Ecto neural progenitor cell (in vitro differentiated cells): ENCODE measurements around the gene TBCD.
"Not testable (repeated sequence)": the region's sequence is repeated elsewhere in the genome, so short reads cannot be mapped to it uniquely, and the experiment has no call there.

Experiments
- DNase-seq: peaks from one replicate; pipeline ENCODE4 v3.0.0-alpha.2; 2018; ENCODE audit warnings: low spot score

The TBCD gene

GRCh38 chr17:82767041-82767754 lies 15.3 kb downstream of the TBCD start:
- peak; percentile 79 for DNase-seq

- no peak for DNase-seq
Observed at GRCh38 chr17:82769041-82769440, 17.2 kb downstream of the TBCD start.

GRCh38 chr17:82772026-82772425 lies 20.2 kb downstream of the TBCD start:
- DNase-seq = no peak

GRCh38 chr17:82774456-82774855 lies 22.6 kb downstream of the TBCD start:
- DNase-seq = not testable (repeated sequence)

- DNase-seq = peak; percentile 86
Observed at GRCh38 chr17:82775001-82775823, 23.3 kb downstream of the TBCD start.

- no peak for DNase-seq
Observed at GRCh38 chr17:82776454-82776853, 24.6 kb downstream of the TBCD start.

- DNase-seq = not testable (repeated sequence)
Observed at GRCh38 chr17:82777778-82778375, 26.0 kb downstream of the TBCD start.

- DNase-seq = no peak
Observed at GRCh38 chr17:82779541-82779940, 27.7 kb downstream of the TBCD start.

- no peak for DNase-seq
Observed at GRCh38 chr17:82780195-82780594, 28.3 kb downstream of the TBCD start.

- DNase-seq = no peak
Observed at GRCh38 chr17:82780971-82781893, 29.4 kb downstream of the TBCD start.

- peak; percentile 90 for DNase-seq
Observed at GRCh38 chr17:82781894-82782274, 30.0 kb downstream of the TBCD start.

GRCh38 chr17:82782657-82783207 lies 30.9 kb downstream of the TBCD start:
- no peak for DNase-seq

GRCh38 chr17:82783498-82783897 lies 31.6 kb downstream of the TBCD start:
- DNase-seq = no peak

- not testable (repeated sequence) for DNase-seq
Observed at GRCh38 chr17:82785581-82785980, 33.7 kb downstream of the TBCD start.

- no peak for DNase-seq
Observed at GRCh38 chr17:82786427-82786826, 34.6 kb downstream of the TBCD start.

GRCh38 chr17:82787081-82787848 lies 35.4 kb downstream of the TBCD start:
- no peak for DNase-seq

- no peak for DNase-seq
Observed at GRCh38 chr17:82788206-82789001, 36.5 kb downstream of the TBCD start.

- no peak for DNase-seq
Observed at GRCh38 chr17:82789051-82789592, 37.3 kb downstream of the TBCD start.

GRCh38 chr17:82789806-82790205 lies 37.9 kb downstream of the TBCD start:
- no peak for DNase-seq

- no peak for DNase-seq
Observed at GRCh38 chr17:82790391-82790790, 38.5 kb downstream of the TBCD start.
